SK-N-DZ (cell line): ENCODE measurements around the gene PDE1A.
"Not testable (repeated sequence)": the region's sequence is repeated elsewhere in the genome, so short reads cannot be mapped to it uniquely, and the experiment has no call there.

Source experiments
- DNase-seq: peaks from one replicate; pipeline ENCODE4 v3.0.0-alpha.2; 2015; ENCODE audit warnings: low spot score

PDE1A gene

GRCh38 chr2:182280118-182280517 lies 146.7 kb downstream of the PDE1A start:
- no peak for DNase-seq

- DNase-seq: not testable (repeated sequence)
Observed at GRCh38 chr2:182276662-182277061, 150.2 kb downstream of the PDE1A start.

GRCh38 chr2:182267971-182268370 lies 158.9 kb downstream of the PDE1A start:
- no peak for DNase-seq

GRCh38 chr2:182266909-182267308 lies 159.9 kb downstream of the PDE1A start:
- no peak for DNase-seq

GRCh38 chr2:182265718-182266117 lies 161.1 kb downstream of the PDE1A start:
- no peak for DNase-seq

- DNase-seq: no peak
Observed at GRCh38 chr2:182261860-182262387, 164.9 kb downstream of the PDE1A start.

- no peak for DNase-seq
Observed at GRCh38 chr2:182259629-182260150, 167.1 kb downstream of the PDE1A start.

- DNase-seq: no peak
Observed at GRCh38 chr2:182252534-182252933, 174.3 kb downstream of the PDE1A start.

- no peak for DNase-seq
Observed at GRCh38 chr2:182248898-182249297, 177.9 kb downstream of the PDE1A start.

- no peak for DNase-seq
Observed at GRCh38 chr2:182248362-182248761, 178.5 kb downstream of the PDE1A start.

GRCh38 chr2:182247831-182248230 lies 179.0 kb downstream of the PDE1A start:
- no peak for DNase-seq

- no peak for DNase-seq
Observed at GRCh38 chr2:182245963-182246362, 180.9 kb downstream of the PDE1A start.

GRCh38 chr2:182242609-182243008 lies 184.2 kb downstream of the PDE1A start:
- DNase-seq: no peak

- DNase-seq: no peak
Observed at GRCh38 chr2:182241936-182242335, 184.9 kb downstream of the PDE1A start.

- DNase-seq: peak; percentile 18
Observed at GRCh38 chr2:182240862-182241371, 185.9 kb downstream of the PDE1A start.

GRCh38 chr2:182230561-182230960 lies 196.3 kb downstream of the PDE1A start:
- DNase-seq: no peak

- no peak for DNase-seq
Observed at GRCh38 chr2:182229297-182229696, 197.5 kb downstream of the PDE1A start.

GRCh38 chr2:182228741-182229140 lies 198.1 kb downstream of the PDE1A start:
- DNase-seq: no peak

- peak; percentile 76 for DNase-seq
Observed at GRCh38 chr2:182228073-182228473, 198.8 kb downstream of the PDE1A start.

- no peak for DNase-seq
Observed at GRCh38 chr2:182226807-182227206, 200.0 kb downstream of the PDE1A start.

- DNase-seq: no peak
Observed at GRCh38 chr2:182224669-182225068, 202.2 kb downstream of the PDE1A start.

GRCh38 chr2:182220998-182221397 lies 205.8 kb downstream of the PDE1A start:
- DNase-seq: no peak

- no peak for DNase-seq
Observed at GRCh38 chr2:182220335-182220734, 206.5 kb downstream of the PDE1A start.

- DNase-seq: no peak
Observed at GRCh38 chr2:182210669-182211068, 216.2 kb downstream of the PDE1A start.
